Natural killer cell (primary cell): Measurements from ENCODE around the gene YIPF6. TPM values are rescaled to one million over a fixed set of nuclear protein-coding genes. Genes with fewer than 3 reads are reported as not detected.

Source experiments
- ATAC-seq, 3 donors: fragments of 150-1000 bp in 2 of 3; fragments of 200-7000 bp in 1 of 3; cut with Tn5 transposase; 1 replicate in 1 of 3; 2 replicates in 2 of 3; pipeline ENCODE4 v1.10.0; 2021; ENCODE audit warnings: mild to moderate bottlenecking in 2 of 3, moderate library complexity in 2 of 3
- DNase-seq, 2 donors: peaks; one replicate each; pipeline versions ENCODE4 v3.0.0 to v3.0.0-alpha.2; 2013 to 2021; ENCODE audit warnings: mixed read lengths in 1 of 2
- H3K27ac ChIP-seq: one replicate; pipeline ENCODE4 v1.5.1; 2013; ENCODE audit warnings: mild to moderate bottlenecking, low read length
- H3K27me3 ChIP-seq: one replicate; pipeline ENCODE4 v1.6.1; 2013; ENCODE audit warnings: low read length; ENCODE audit not compliant: control insufficient read depth, insufficient read depth
- H3K36me3 ChIP-seq: one replicate; pipeline ENCODE4 v1.6.1; 2013; ENCODE audit warnings: low read length; ENCODE audit not compliant: control insufficient read depth, insufficient read depth
- H3K4me1 ChIP-seq: one replicate; pipeline ENCODE4 v1.6.1; 2013; ENCODE audit warnings: low read length; ENCODE audit not compliant: control insufficient read depth, insufficient read depth
- H3K4me3 ChIP-seq: one replicate; pipeline ENCODE4 v1.5.1; 2013; ENCODE audit warnings: low read length
- H3K9me3 ChIP-seq: one replicate; pipeline ENCODE4 v1.6.1; 2013; ENCODE audit warnings: low read length; ENCODE audit not compliant: control insufficient read depth, insufficient read depth
- H3K27ac Mint-ChIP-seq, 2 donors: one replicate each; pipeline ENCODE4 v1.8.0; 2022; ENCODE audit warnings: mild to moderate bottlenecking in 2 of 2, mixed read lengths in 2 of 2, moderate library complexity in 1 of 2
- H3K27me3 Mint-ChIP-seq, 2 donors: one replicate each; pipeline ENCODE4 v1.8.0; 2022; ENCODE audit warnings: low read depth in 2 of 2, mixed read lengths in 2 of 2
- H3K36me3 Mint-ChIP-seq: one replicate; pipeline ENCODE4 v1.8.0; 2022; ENCODE audit warnings: mixed read lengths
- H3K4me1 Mint-ChIP-seq, 2 donors: one replicate each; pipeline ENCODE4 v1.8.0; 2022; ENCODE audit warnings: mixed read lengths in 2 of 2
- H3K4me3 Mint-ChIP-seq: one replicate; pipeline ENCODE4 v1.8.0; 2022; ENCODE audit warnings: mild to moderate bottlenecking, moderate library complexity, mixed read lengths
- H3K9me3 Mint-ChIP-seq, 2 donors: one replicate each; pipeline ENCODE4 v1.8.0; 2022; ENCODE audit warnings: mixed read lengths in 2 of 2
- CTCF ChIP-seq: fragments of 200-600 bp; IDR thresholded peaks from one replicate; pipeline ENCODE4 v1.8.0; 2022; ENCODE audit warnings: antibody characterized with exemption
- WGBS: methylation state at CpG from one replicate; pipeline ENCODE4 v1.1.7; 2013; ENCODE audit warnings: missing lambda C conversion rate; ENCODE audit not compliant: insufficient coverage; 5-methylcytosine and 5-hydroxymethylcytosine counted together
- intact Hi-C: fragments of 100-400 bp; cut with micrococcal nuclease; formaldehyde crosslinking; loops from one replicate; pipeline ENCODE4 v1.14.2; 2022
- total RNA-seq, 4 donors: library from RNA; stranded (reverse); fragments of 120-200 nt in 1 of 4; gene quantifications; one replicate each; pipeline versions ENCODE4 v1.2.3 to v1.2.4, GENCODE V29; 2013 to 2022

The YIPF6 gene
- total RNA-seq, 3 donors from 2014 or later (not counting 1 experiment from before 2014, with no cell fraction given): 14.1 to 22.0 (median 18.9) TPM

- no peak overlapping the region for H3K27ac Mint-ChIP-seq
- intact Hi-C loops: loop anchor here (1.0 kb wide), 1 partner anchor 265 kb away; no protein-coding TSS in a partner anchor
- whole genome bisulfite sequencing: 82% methylated on average over 7 of the region's 8 CpGs
Observed at GRCh38 chrX:68462197-68462596, 36.7 kb upstream of the YIPF6 start.

GRCh38 chrX:68462653-68463052, 36.2 kb upstream of the YIPF6 start:
- peaks cover 2 to 8% of the 10 kb centered on the region in 2 donors for H3K27me3 Mint-ChIP-seq
- no peak overlapping the region for H3K27ac Mint-ChIP-seq
- intact Hi-C loops: loop anchor here (1.0 kb wide), 1 partner anchor 265 kb away; no protein-coding TSS in a partner anchor
- H3K4me1 ChIP-seq: no peaks in the 10 kb centered on the region
- no peak overlapping the region for H3K4me3 ChIP-seq
- no peak overlapping the region for H3K4me3 Mint-ChIP-seq
- H3K9me3 ChIP-seq: no peaks in the 10 kb centered on the region
- H3K36me3 Mint-ChIP-seq: no peaks in the 10 kb centered on the region
- DNase-seq (peak in 1 of 2 donors; percentile 51), ATAC-seq (peak; percentile 46 to 86 (median 82))
- no peaks in the 10 kb centered on the region for H3K36me3 ChIP-seq
- no peak overlapping the region for H3K27ac ChIP-seq
- peak; percentile 56 for TF ChIP-seq CTCF
- no peaks in the 10 kb centered on the region for H3K9me3 Mint-ChIP-seq
- peaks cover 0 to 4% of the 10 kb centered on the region in 2 donors for H3K4me1 Mint-ChIP-seq
- 45% methylated on average over 3 of the region's 8 CpGs for WGBS
- no peaks in the 10 kb centered on the region for H3K27me3 ChIP-seq

More at GRCh38 chrX:68462197-68462596, 36.7 kb upstream of the YIPF6 start:
- Mint-ChIP-seq H3K4me1 (peaks cover 0 to 4% of the 10 kb centered on the region in 2 donors), H3K36me3 (no peaks in the 10 kb centered on the region), H3K4me3 (no peak overlapping the region), H3K9me3 (no peaks in the 10 kb centered on the region), H3K27me3 (peaks cover 0 to 9% of the 10 kb centered on the region in 2 donors)
- H3K36me3 ChIP-seq: no peaks in the 10 kb centered on the region
- ATAC-seq: no peak
- no peaks in the 10 kb centered on the region for H3K4me1 ChIP-seq
- no peak for DNase-seq
- H3K27me3 ChIP-seq: no peaks in the 10 kb centered on the region
- TF ChIP-seq CTCF: no peak
- no peak overlapping the region for H3K27ac ChIP-seq
- no peak overlapping the region for H3K4me3 ChIP-seq
- no peaks in the 10 kb centered on the region for H3K9me3 ChIP-seq

GRCh38 chrX:68463880-68464279, 35.0 kb upstream of the YIPF6 start:
- ATAC-seq: no peak
- no peaks in the 10 kb centered on the region for H3K9me3 ChIP-seq
- no peaks in the 10 kb centered on the region for H3K36me3 ChIP-seq
- H3K27me3 ChIP-seq: no peaks in the 10 kb centered on the region
- Mint-ChIP-seq H3K27me3 (peaks cover 3 to 8% of the 10 kb centered on the region in 2 donors), H3K9me3 (no peaks in the 10 kb centered on the region), H3K27ac (no peak overlapping the region), H3K4me1 (peaks cover 0 to 4% of the 10 kb centered on the region in 2 donors), H3K4me3 (no peak overlapping the region), H3K36me3 (no peaks in the 10 kb centered on the region)
- intact Hi-C loops: no loop called here
- no CpG with 5 or more reads among the region's 1 CpG for WGBS
- no peak overlapping the region for H3K27ac ChIP-seq
- no peaks in the 10 kb centered on the region for H3K4me1 ChIP-seq
- DNase-seq: no peak
- no peak overlapping the region for H3K4me3 ChIP-seq
- TF ChIP-seq CTCF: no peak

GRCh38 chrX:68464796-68465195, 34.1 kb upstream of the YIPF6 start:
- H3K9me3 Mint-ChIP-seq: no peaks in the 10 kb centered on the region
- intact Hi-C loops: no loop called here
- H3K27ac Mint-ChIP-seq: no peak overlapping the region
- H3K4me1 ChIP-seq: no peaks in the 10 kb centered on the region
- H3K36me3 ChIP-seq: no peaks in the 10 kb centered on the region
- no peak overlapping the region for H3K4me3 ChIP-seq
- H3K27me3 Mint-ChIP-seq: peaks cover 3 to 8% of the 10 kb centered on the region in 2 donors
- no peaks in the 10 kb centered on the region for H3K27me3 ChIP-seq
- ATAC-seq: no peak
- H3K4me1 Mint-ChIP-seq: peaks cover 0 to 4% of the 10 kb centered on the region in 2 donors
- H3K36me3 Mint-ChIP-seq: no peaks in the 10 kb centered on the region
- H3K4me3 Mint-ChIP-seq: no peak overlapping the region
- DNase-seq: no peak
- no peak overlapping the region for H3K27ac ChIP-seq
- H3K9me3 ChIP-seq: no peaks in the 10 kb centered on the region
- 80% methylated on average over 1 of the region's 4 CpGs for WGBS
- no peak for TF ChIP-seq CTCF
